Ishikawa (cell line): ENCODE data around the gene FOXI1.

Experiments used
- EGR1 ChIP-seq: IDR thresholded peaks from 2 replicates; pipeline ENCODE4 v1.6.1; 2012
- EP300 ChIP-seq: IDR thresholded peaks from 2 replicates; pipeline ENCODE4 v1.6.1; 2012; ENCODE audit warnings: borderline replicate concordance
- FOXM1 ChIP-seq: IDR thresholded peaks from 2 replicates; pipeline ENCODE4 v1.6.1; 2012; ENCODE audit warnings: low read depth, borderline replicate concordance
- NFIC ChIP-seq: IDR thresholded peaks from 2 replicates; pipeline ENCODE4 v1.6.1; 2012
- RAD21 ChIP-seq: IDR thresholded peaks from 2 replicates; pipeline ENCODE4 v1.6.1; 2012; ENCODE audit warnings: low read depth
- TAF1 ChIP-seq: IDR thresholded peaks from 2 replicates; pipeline ENCODE4 v1.6.1; 2012; ENCODE audit warnings: low read depth, mild to moderate bottlenecking
- TCF12 ChIP-seq: IDR thresholded peaks from 2 replicates; pipeline ENCODE4 v1.6.1; 2012; ENCODE audit warnings: low read depth
- TEAD4 ChIP-seq: IDR thresholded peaks from 2 replicates; pipeline ENCODE4 v1.6.1; 2012
- YY1 ChIP-seq: IDR thresholded peaks from 2 replicates; pipeline ENCODE4 v1.6.1; 2012; ENCODE audit warnings: low read depth
- ZBTB7A ChIP-seq: IDR thresholded peaks from 2 replicates; pipeline ENCODE4 v1.6.1; 2012; ENCODE audit warnings: low read depth
- TF ChIP-seq, protein P1 (sequence below): IDR thresholded peaks from 2 replicates; pipeline ENCODE4 v1.6.1; 2012; ENCODE audit warnings: low read depth, mild to moderate bottlenecking

DNA sequence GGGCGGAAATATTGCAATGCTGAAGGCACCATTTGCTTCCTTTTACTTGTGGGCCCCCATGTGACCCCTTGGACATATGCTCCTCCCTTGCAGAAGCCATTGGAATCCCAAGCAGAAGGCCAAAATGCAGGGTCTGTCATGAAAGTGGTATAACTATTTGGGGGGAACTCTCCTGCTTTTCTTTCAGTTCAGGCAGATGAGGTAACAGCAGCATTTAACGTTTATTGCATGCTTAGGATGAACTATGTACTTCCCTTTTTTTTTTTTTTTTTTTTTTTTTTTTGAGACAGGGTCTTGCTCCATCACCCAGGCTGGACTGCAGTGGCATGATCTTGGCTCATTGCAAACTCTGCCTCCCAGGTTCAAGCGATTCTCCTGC, 7.8 kb downstream of the FOXI1 start:
- no peak for TF ChIP-seq TEAD4
- TF ChIP-seq YY1: no peak
- TF ChIP-seq, protein P1, sequence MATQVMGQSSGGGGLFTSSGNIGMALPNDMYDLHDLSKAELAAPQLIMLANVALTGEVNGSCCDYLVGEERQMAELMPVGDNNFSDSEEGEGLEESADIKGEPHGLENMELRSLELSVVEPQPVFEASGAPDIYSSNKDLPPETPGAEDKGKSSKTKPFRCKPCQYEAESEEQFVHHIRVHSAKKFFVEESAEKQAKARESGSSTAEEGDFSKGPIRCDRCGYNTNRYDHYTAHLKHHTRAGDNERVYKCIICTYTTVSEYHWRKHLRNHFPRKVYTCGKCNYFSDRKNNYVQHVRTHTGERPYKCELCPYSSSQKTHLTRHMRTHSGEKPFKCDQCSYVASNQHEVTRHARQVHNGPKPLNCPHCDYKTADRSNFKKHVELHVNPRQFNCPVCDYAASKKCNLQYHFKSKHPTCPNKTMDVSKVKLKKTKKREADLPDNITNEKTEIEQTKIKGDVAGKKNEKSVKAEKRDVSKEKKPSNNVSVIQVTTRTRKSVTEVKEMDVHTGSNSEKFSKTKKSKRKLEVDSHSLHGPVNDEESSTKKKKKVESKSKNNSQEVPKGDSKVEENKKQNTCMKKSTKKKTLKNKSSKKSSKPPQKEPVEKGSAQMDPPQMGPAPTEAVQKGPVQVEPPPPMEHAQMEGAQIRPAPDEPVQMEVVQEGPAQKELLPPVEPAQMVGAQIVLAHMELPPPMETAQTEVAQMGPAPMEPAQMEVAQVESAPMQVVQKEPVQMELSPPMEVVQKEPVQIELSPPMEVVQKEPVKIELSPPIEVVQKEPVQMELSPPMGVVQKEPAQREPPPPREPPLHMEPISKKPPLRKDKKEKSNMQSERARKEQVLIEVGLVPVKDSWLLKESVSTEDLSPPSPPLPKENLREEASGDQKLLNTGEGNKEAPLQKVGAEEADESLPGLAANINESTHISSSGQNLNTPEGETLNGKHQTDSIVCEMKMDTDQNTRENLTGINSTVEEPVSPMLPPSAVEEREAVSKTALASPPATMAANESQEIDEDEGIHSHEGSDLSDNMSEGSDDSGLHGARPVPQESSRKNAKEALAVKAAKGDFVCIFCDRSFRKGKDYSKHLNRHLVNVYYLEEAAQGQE: no peak
- no peak for TF ChIP-seq EP300
- TF ChIP-seq FOXM1: no peak
- no peak for TF ChIP-seq TCF12
- no peak for TF ChIP-seq ZBTB7A
- TF ChIP-seq TAF1: no peak
- no peak for TF ChIP-seq EGR1
- no peak for TF ChIP-seq RAD21
- no peak for TF ChIP-seq NFIC
